CD4-positive, alpha-beta T cell (primary cell): ENCODE measurements around the gene TNFRSF9. TPM values are rescaled to one million over a fixed set of nuclear protein-coding genes. Genes with fewer than 3 reads are reported as not detected.

Experiments used
- ATAC-seq: fragments of 200-7000 bp; cut with Tn5 transposase; one replicate; pipeline ENCODE4 v1.10.0; 2022; ENCODE audit warnings: mild to moderate bottlenecking; ENCODE audit not compliant: poor library complexity
- CTCF ChIA-PET: fragments of 350-600 bp; sonication (Branson Sonifier 250); formaldehyde crosslinking; loops from one replicate; lab custom pipeline; 2021; ENCODE audit warnings: antibody characterized with exemption, inconsistent platforms; lab: Charles Lee
- POLR2A ChIA-PET: fragments of 350-600 bp; sonication (Branson Sonifier 250); formaldehyde crosslinking; loops from one replicate; lab custom pipeline; 2021; ENCODE audit warnings: antibody characterized with exemption, inconsistent platforms; lab: Charles Lee
- DNase-seq, 14 experiments: peaks; one replicate each; pipeline ENCODE4 v3.0.0-alpha.2; 2013 to 2020; ENCODE audit warnings: mixed read lengths in 2 of 14
- H3K27ac ChIP-seq, 2 donors: one replicate each; pipeline versions ENCODE4 v1.5.1 to v1.7.0; 2013; ENCODE audit warnings: low read length in 2 of 2, low read depth in 1 of 2, mild to moderate bottlenecking in 1 of 2
- H3K27me3 ChIP-seq, 2 experiments: 1 replicate in 1 of 2; 2 replicates in 1 of 2; pipeline versions ENCODE4 v1.6.1 to v1.7.0; 2013; ENCODE audit warnings: low read length in 2 of 2, control low read depth in 1 of 2, mild to moderate bottlenecking in 1 of 2, moderate library complexity in 1 of 2; ENCODE audit not compliant: insufficient read depth in 2 of 2, control insufficient read depth in 1 of 2
- H3K36me3 ChIP-seq: one replicate; pipeline ENCODE4 v1.6.1; 2013; ENCODE audit warnings: low read length, control low read depth; ENCODE audit not compliant: insufficient read depth
- H3K4me1 ChIP-seq: one replicate; pipeline ENCODE4 v1.6.1; 2013; ENCODE audit warnings: low read length, control low read depth; ENCODE audit not compliant: insufficient read depth
- H3K4me3 ChIP-seq: one replicate; pipeline ENCODE4 v1.5.1; 2013; ENCODE audit warnings: mild to moderate bottlenecking, low read length, moderate library complexity
- H3K9me3 ChIP-seq, 2 experiments: 1 replicate in 1 of 2; 2 replicates in 1 of 2; pipeline versions ENCODE4 v1.6.1 to v1.7.0; 2013; ENCODE audit warnings: low read length in 2 of 2, mild to moderate bottlenecking in 2 of 2, control low read depth in 1 of 2, moderate library complexity in 1 of 2; ENCODE audit not compliant: control insufficient read depth in 1 of 2, insufficient read depth in 1 of 2
- H3K27ac Mint-ChIP-seq: one replicate; pipeline ENCODE4 v1.8.0; 2020; ENCODE audit warnings: mixed read lengths
- H3K27me3 Mint-ChIP-seq: one replicate; pipeline ENCODE4 v1.8.0; 2021; ENCODE audit warnings: mixed read lengths
- H3K36me3 Mint-ChIP-seq: one replicate; pipeline ENCODE4 v1.8.0; 2021; ENCODE audit warnings: low read depth, mixed read lengths
- H3K4me1 Mint-ChIP-seq: one replicate; pipeline ENCODE4 v1.8.0; 2021; ENCODE audit warnings: low read depth, mixed read lengths
- H3K4me3 Mint-ChIP-seq: one replicate; pipeline ENCODE4 v1.8.0; 2020; ENCODE audit warnings: mild to moderate bottlenecking, mixed read lengths
- H3K9me3 Mint-ChIP-seq: one replicate; pipeline ENCODE4 v1.8.0; 2020; ENCODE audit warnings: mixed read lengths
- CTCF ChIP-seq: fragments of 200-600 bp; IDR thresholded peaks from one replicate; pipeline ENCODE4 v1.8.0; 2022; ENCODE audit warnings: antibody characterized with exemption, mild to moderate bottlenecking
- intact Hi-C, 2 experiments: fragments of 100-400 bp; cut with DNase I in 1 of 2; cut with micrococcal nuclease in 1 of 2; formaldehyde crosslinking; loops; one replicate each; pipeline versions ENCODE4 v1.15.1 to v1.9.0; 2023 to 2025; cut with DNase I, micrococcal nuclease
- total RNA-seq, 174 experiments: library from RNA in 2 of 174; stranded (reverse) in 2 of 174; gene quantifications; one replicate each; pipeline ENCODE4 v1.2.3 and lab custom pipeline; 2021 to 2026

TNFRSF9 gene
- total RNA-seq, 2 experiments from 2014 or later, result 0.52 to 0.84 TPM

DNA sequence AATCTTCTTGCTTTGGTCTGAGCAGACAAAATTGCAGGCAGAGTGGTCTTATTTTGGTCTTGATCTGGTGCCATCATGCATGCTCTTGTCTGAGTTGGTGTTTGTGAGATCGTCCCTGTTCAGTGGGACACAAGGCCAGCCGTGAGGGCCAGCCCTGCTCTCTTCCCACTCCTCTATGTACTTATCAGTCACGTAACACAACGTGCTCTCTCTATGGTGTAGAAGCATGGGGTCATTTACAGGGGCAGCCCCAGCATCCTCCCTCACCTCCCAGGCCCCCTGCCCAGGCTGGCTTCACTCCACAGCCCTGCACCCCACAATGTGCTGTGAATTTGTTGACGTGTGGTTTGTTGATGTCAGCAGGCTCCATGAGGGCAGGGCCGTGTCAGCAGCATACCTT lies 69.5 kb downstream of the TNFRSF9 start:
- no peak overlapping the region for H3K4me3 ChIP-seq
- H3K27ac ChIP-seq, result no peak overlapping the region
- intact Hi-C loops, result no loop called here
- ATAC-seq (no peak), DNase-seq (no peak)
- no peaks in the 10 kb centered on the region for H3K4me1 ChIP-seq
- Mint-ChIP-seq H3K4me3 (no peak overlapping the region), H3K9me3 (no peaks in the 10 kb centered on the region), H3K27me3 (no peaks in the 10 kb centered on the region), H3K27ac (no peak overlapping the region), H3K36me3 (no peaks in the 10 kb centered on the region), H3K4me1 (no peaks in the 10 kb centered on the region)
- CTCF ChIA-PET, result no interaction called here
- H3K36me3 ChIP-seq, result no peaks in the 10 kb centered on the region
- no peaks in the 10 kb centered on the region for H3K27me3 ChIP-seq
- POLR2A ChIA-PET, result no interaction called here
- peaks cover 0 to 16% of the 10 kb centered on the region in 2 experiments for H3K9me3 ChIP-seq
- TF ChIP-seq CTCF, result no peak

DNA sequence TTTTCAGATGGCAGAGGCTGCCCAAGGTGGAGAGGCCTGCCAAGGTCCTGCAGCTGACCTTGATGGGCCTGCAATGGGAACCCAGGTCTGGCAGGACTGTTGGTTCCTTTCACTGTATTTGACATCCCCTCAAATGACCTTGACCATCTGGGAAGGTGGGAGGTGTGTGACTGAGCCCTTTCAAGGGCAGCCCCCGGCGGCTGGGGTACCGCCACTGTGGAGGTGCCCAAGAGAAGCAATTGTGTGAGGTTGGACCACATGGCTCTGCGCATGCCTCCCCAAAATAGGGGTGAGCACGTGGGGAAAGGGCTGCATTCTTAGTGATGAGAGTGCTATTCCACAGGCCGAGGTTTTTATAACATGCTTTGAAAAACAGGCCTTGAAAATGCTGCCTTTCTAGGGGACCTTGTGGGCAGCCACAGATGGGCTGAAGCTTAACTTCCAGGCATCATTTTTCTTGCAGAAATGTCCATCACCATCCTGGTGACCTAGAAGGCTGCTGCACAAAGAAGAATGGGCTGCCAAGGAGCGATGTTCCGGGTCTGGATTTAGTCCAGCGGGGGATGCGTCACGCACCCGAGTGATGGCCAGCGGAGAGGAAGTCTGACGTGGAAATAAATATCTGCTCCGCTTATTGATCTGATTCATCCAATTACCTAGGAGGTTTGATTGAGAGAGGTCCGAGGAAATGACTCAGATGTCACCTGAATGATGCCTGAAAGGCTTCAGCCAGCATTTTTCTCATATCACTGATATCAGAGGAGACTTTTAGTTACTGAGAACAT lies 71.3 kb downstream of the TNFRSF9 start:
- no peak for ATAC-seq
- H3K36me3 ChIP-seq, result no peaks in the 10 kb centered on the region

DNA sequence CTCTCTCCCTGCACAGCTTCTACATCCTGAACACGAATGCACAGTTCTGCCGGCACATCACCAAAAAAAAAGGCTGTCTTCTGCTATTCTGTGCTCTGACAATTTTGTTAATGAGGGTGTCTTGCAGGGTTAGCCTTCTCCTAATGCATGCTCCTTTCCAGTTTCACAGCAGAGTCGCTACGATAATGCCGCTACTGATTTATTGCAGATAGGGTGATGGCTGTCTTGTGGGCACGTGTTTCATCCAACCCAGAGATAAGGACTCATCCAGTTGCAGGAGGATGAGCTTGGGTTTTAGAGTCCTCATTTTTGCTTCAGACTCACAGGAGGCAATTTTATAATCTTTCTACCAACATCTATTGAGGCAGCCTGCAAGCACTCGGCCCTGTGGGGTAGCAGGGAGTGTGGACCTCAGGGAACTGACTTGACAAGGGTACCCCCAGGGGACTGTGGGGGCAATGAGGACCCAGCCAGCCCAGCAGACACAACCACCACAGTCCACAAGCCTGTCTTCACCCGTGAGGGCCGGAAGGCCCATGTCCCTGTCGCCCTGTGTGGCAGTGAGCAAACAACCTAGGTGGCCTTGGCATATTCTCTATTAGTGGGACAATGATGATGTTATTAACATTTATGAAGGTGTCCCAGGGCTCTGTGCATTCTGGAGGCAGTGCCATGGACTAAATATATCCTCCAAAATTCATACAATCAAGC lies 72.4 kb downstream of the TNFRSF9 start:
- no peak overlapping the region for H3K4me3 ChIP-seq
- TF ChIP-seq CTCF, result no peak
- DNase-seq (no peak), ATAC-seq (no peak)
- H3K36me3 Mint-ChIP-seq, result no peaks in the 10 kb centered on the region
- no peaks in the 10 kb centered on the region for H3K9me3 Mint-ChIP-seq
- H3K27me3 ChIP-seq, result no peaks in the 10 kb centered on the region
- no peaks in the 10 kb centered on the region for H3K4me1 Mint-ChIP-seq
- H3K27me3 Mint-ChIP-seq, result no peaks in the 10 kb centered on the region
- H3K4me3 Mint-ChIP-seq, result no peak overlapping the region
- H3K27ac ChIP-seq, result no peak overlapping the region
- ChIA-PET CTCF (no interaction called here), POLR2A (no interaction called here)
- H3K36me3 ChIP-seq, result no peaks in the 10 kb centered on the region
- H3K4me1 ChIP-seq, result no peaks in the 10 kb centered on the region
- H3K9me3 ChIP-seq, result peaks cover 0 to 3% of the 10 kb centered on the region in 2 experiments
- H3K27ac Mint-ChIP-seq, result no peak overlapping the region
- intact Hi-C loops, result no loop called here

More for the DNA sequence above, 71.3 kb downstream of the TNFRSF9 start:
- Mint-ChIP-seq H3K27me3 (no peaks in the 10 kb centered on the region), H3K36me3 (no peaks in the 10 kb centered on the region), H3K27ac (no peak overlapping the region), H3K4me1 (no peaks in the 10 kb centered on the region), H3K9me3 (no peaks in the 10 kb centered on the region), H3K4me3 (no peak overlapping the region)
- Histone ChIP-seq H3K27ac (no peak overlapping the region), H3K27me3 (no peaks in the 10 kb centered on the region), H3K4me3 (no peak overlapping the region), H3K9me3 (peaks cover 0 to 3% of the 10 kb centered on the region in 2 experiments), H3K4me1 (no peaks in the 10 kb centered on the region)
- intact Hi-C loops, result no loop called here
- ChIA-PET CTCF (no interaction called here), POLR2A (no interaction called here)
- no peak for TF ChIP-seq CTCF
- no peak for DNase-seq
